Nephron progenitor cell (in vitro differentiated cells): Measurements from ENCODE around the gene IL20RA.
"Not testable (repeated sequence)": the region's sequence is repeated elsewhere in the genome, so short reads cannot be mapped to it uniquely, and the experiment has no call there.

ENCODE experiments used
- DNase-seq: peaks from one replicate; pipeline ENCODE4 v3.0.0; 2021
- H3K27ac Mint-ChIP-seq: 2 replicates; pipeline ENCODE4 v1.8.0; 2021; ENCODE audit warnings: mild to moderate bottlenecking, moderate library complexity, mixed read lengths
- H3K27me3 Mint-ChIP-seq: 2 replicates; pipeline ENCODE4 v1.8.0; 2021; ENCODE audit warnings: mild to moderate bottlenecking, low read depth, mixed read lengths; ENCODE audit not compliant: poor library complexity
- H3K36me3 Mint-ChIP-seq: 2 replicates; pipeline ENCODE4 v1.8.0; 2021; ENCODE audit warnings: low read depth, mixed read lengths
- H3K4me1 Mint-ChIP-seq: 2 replicates; pipeline ENCODE4 v1.8.0; 2021; ENCODE audit warnings: mixed read lengths
- H3K4me3 Mint-ChIP-seq: 2 replicates; pipeline ENCODE4 v1.8.0; 2021; ENCODE audit warnings: mild to moderate bottlenecking, moderate library complexity, mixed read lengths
- H3K9me3 Mint-ChIP-seq: 2 replicates; pipeline ENCODE4 v1.8.0; 2021; ENCODE audit warnings: mild to moderate bottlenecking, moderate library complexity, mixed read lengths
- CTCF ChIP-seq: fragments of 200-600 bp; sonication (generic); IDR thresholded peaks from 2 replicates; pipeline ENCODE4 v1.5.0; 2021; ENCODE audit warnings: antibody characterized with exemption

Gene IL20RA

GRCh38 chr6:136960781-136961180, 84.0 kb downstream of the IL20RA start:
- H3K4me3 Mint-ChIP-seq, result no peak overlapping the region
- no peak for DNase-seq
- no peak for TF ChIP-seq CTCF
- no peaks in the 10 kb centered on the region for H3K36me3 Mint-ChIP-seq
- peaks cover 4% of the 10 kb centered on the region for H3K27me3 Mint-ChIP-seq
- no peaks in the 10 kb centered on the region for H3K9me3 Mint-ChIP-seq
- H3K4me1 Mint-ChIP-seq, result peaks cover 46% of the 10 kb centered on the region
- no peak overlapping the region for H3K27ac Mint-ChIP-seq

GRCh38 chr6:136959935-136960334, 84.8 kb downstream of the IL20RA start:
- H3K4me1 Mint-ChIP-seq, result peaks cover 51% of the 10 kb centered on the region
- not testable (repeated sequence) for H3K9me3 Mint-ChIP-seq, H3K27me3 Mint-ChIP-seq, H3K36me3 Mint-ChIP-seq, DNase-seq, H3K27ac Mint-ChIP-seq, H3K4me3 Mint-ChIP-seq

GRCh38 chr6:136959471-136959891, 85.3 kb downstream of the IL20RA start:
- no peak overlapping the region for H3K27ac Mint-ChIP-seq
- TF ChIP-seq CTCF, result no peak
- no peaks in the 10 kb centered on the region for H3K9me3 Mint-ChIP-seq
- H3K4me3 Mint-ChIP-seq, result no peak overlapping the region
- no peaks in the 10 kb centered on the region for H3K36me3 Mint-ChIP-seq
- peaks cover 51% of the 10 kb centered on the region for H3K4me1 Mint-ChIP-seq
- peaks cover 10% of the 10 kb centered on the region for H3K27me3 Mint-ChIP-seq
- DNase-seq, result no peak

GRCh38 chr6:136958168-136958567, 86.6 kb downstream of the IL20RA start:
- Mint-ChIP-seq H3K27ac (no peak overlapping the region), H3K27me3 (peaks cover 13% of the 10 kb centered on the region)
- DNase-seq, result no peak

GRCh38 chr6:136956590-136957544, 87.9 kb downstream of the IL20RA start:
- no peaks in the 10 kb centered on the region for H3K36me3 Mint-ChIP-seq
- DNase-seq, result peak; percentile 30
- peak overlapping the region; percentile 30 for H3K27ac Mint-ChIP-seq
- TF ChIP-seq CTCF, result peak; percentile 27
- H3K9me3 Mint-ChIP-seq, result no peaks in the 10 kb centered on the region
- H3K4me1 Mint-ChIP-seq, result peaks cover 32% of the 10 kb centered on the region
- H3K27me3 Mint-ChIP-seq, result peaks cover 17% of the 10 kb centered on the region
- H3K4me3 Mint-ChIP-seq, result no peak overlapping the region

More at GRCh38 chr6:136958168-136958567, 86.6 kb downstream of the IL20RA start:
- TF ChIP-seq CTCF, result no peak
- Mint-ChIP-seq H3K9me3 (no peaks in the 10 kb centered on the region), H3K4me3 (no peak overlapping the region), H3K4me1 (peaks cover 45% of the 10 kb centered on the region), H3K36me3 (no peaks in the 10 kb centered on the region)

- TF ChIP-seq CTCF, result no peak
- H3K9me3 Mint-ChIP-seq, result no peaks in the 10 kb centered on the region
- peaks cover 28% of the 10 kb centered on the region for H3K4me1 Mint-ChIP-seq
- peaks cover 17% of the 10 kb centered on the region for H3K27me3 Mint-ChIP-seq
- H3K27ac Mint-ChIP-seq, result no peak overlapping the region
- no peaks in the 10 kb centered on the region for H3K36me3 Mint-ChIP-seq
- no peak overlapping the region for H3K4me3 Mint-ChIP-seq
- DNase-seq, result no peak
Observed at GRCh38 chr6:136955123-136955522, 89.6 kb downstream of the IL20RA start.
